ENCODE data around the gene HSPB1.

The HSPB1 gene

DNA sequence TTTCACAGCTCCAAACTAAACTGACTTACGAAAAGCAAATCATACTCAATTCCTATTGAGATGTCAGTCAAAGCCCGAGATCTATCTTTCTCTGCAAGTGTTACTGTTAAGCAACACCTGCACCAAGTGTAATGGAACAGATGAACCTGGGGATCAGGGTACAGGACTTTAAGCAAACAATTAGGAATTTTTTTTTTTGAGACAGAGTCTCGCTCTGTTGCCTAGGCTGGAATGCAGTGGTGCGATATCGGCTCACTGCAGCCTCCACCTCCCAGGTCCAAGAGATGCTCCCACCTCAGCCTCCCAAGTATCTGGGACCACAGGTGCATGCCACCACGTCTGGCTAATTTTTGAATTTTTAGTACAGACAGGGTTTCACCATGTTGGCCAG is 41.5 kb downstream of the HSPB1 start:
- Histone ChIP-seq H3K4me2 (ENCODE audit: low read depth, low read length, poor library complexity, severe bottlenecking) (no peak overlapping the region), H3K79me2 (ENCODE audit: insufficient read depth, low read length) (peaks cover 99% of the 10 kb centered on the region), H3K4me1 (ENCODE audit: insufficient read depth, low read length, poor library complexity, severe bottlenecking) (peaks cover 14% of the 10 kb centered on the region), H3K9ac (ENCODE audit: low read depth, low read length, poor library complexity, severe bottlenecking) (no peak overlapping the region), H3F3A (ENCODE audit: low read depth) (0 out of 2 replicates have a peak, but pooled peaks cover 4% of the 10 kb centered on the region), H3K4me3 (ENCODE audit: low read length, poor library complexity, severe bottlenecking) (no peak overlapping the region), H3K36me3 (ENCODE audit: insufficient read depth, low read length) (peaks cover 85% of the 10 kb centered on the region), H3K9me3 (ENCODE audit: insufficient read depth, low read depth, low read length) (no peaks in the 10 kb centered on the region), H3K27me3 (ENCODE audit: insufficient read depth, low read length, poor library complexity, severe bottlenecking) (no peaks in the 10 kb centered on the region), H2AFZ (ENCODE audit: low read length) (no peak overlapping the region), H4K20me1 (ENCODE audit: insufficient read depth, low read length, poor library complexity, severe bottlenecking) (peaks cover 87% of the 10 kb centered on the region), H3K9me2 (replicated peaks; ENCODE audit: low read depth, low read length) (no peaks in the 10 kb centered on the region)
- TF ChIP-seq, protein P1, sequence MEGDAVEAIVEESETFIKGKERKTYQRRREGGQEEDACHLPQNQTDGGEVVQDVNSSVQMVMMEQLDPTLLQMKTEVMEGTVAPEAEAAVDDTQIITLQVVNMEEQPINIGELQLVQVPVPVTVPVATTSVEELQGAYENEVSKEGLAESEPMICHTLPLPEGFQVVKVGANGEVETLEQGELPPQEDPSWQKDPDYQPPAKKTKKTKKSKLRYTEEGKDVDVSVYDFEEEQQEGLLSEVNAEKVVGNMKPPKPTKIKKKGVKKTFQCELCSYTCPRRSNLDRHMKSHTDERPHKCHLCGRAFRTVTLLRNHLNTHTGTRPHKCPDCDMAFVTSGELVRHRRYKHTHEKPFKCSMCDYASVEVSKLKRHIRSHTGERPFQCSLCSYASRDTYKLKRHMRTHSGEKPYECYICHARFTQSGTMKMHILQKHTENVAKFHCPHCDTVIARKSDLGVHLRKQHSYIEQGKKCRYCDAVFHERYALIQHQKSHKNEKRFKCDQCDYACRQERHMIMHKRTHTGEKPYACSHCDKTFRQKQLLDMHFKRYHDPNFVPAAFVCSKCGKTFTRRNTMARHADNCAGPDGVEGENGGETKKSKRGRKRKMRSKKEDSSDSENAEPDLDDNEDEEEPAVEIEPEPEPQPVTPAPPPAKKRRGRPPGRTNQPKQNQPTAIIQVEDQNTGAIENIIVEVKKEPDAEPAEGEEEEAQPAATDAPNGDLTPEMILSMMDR (conservative IDR thresholded peaks at IDR 0.05; ENCODE audit: low read length) = no peak
- no peak for TF ChIP-seq EZH2phosphoT487 (IDR thresholded peaks at IDR 0.05; ENCODE audit: borderline replicate concordance)

DNA sequence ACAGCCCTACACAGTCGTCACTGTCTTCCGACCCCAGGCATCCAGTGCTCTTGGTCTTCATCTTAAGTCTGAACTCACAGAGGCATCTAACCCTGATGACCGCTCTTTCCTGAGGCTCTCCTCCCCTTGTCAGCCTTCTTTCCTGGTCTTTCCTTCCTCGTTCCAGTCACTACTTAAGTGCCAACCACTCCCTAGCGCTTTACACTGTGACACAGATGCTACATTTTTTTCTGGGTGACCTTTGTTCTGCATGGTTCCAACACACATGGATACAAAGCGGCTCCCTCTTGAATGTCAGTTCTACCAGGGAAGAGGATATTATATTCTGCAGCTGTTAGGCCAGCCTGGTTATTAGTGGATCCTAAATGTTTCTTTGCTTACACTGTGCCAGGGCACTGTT is 43.6 kb downstream of the HSPB1 start:
- H3K4me1 ChIP-seq (ENCODE audit: insufficient read depth, low read length, poor library complexity, severe bottlenecking) = peaks cover 13% of the 10 kb centered on the region
- H3K79me2 ChIP-seq (ENCODE audit: insufficient read depth, low read length) = peaks cover 99% of the 10 kb centered on the region
- H3K27me3 ChIP-seq (ENCODE audit: insufficient read depth, low read length, poor library complexity, severe bottlenecking) = no peaks in the 10 kb centered on the region
- 0 out of 2 replicates have a peak, but pooled peaks cover 4% of the 10 kb centered on the region for H3F3A ChIP-seq (ENCODE audit: low read depth)
- no peak overlapping the region for H3K4me3 ChIP-seq (ENCODE audit: low read length, poor library complexity, severe bottlenecking)
- H3K9me3 ChIP-seq (ENCODE audit: insufficient read depth, low read depth, low read length) = no peaks in the 10 kb centered on the region
- no peaks in the 10 kb centered on the region for H3K9me2 ChIP-seq (replicated peaks; ENCODE audit: low read depth, low read length)
- no peak overlapping the region for H3K9ac ChIP-seq (ENCODE audit: low read depth, low read length, poor library complexity, severe bottlenecking)
- no peak overlapping the region for H2AFZ ChIP-seq (ENCODE audit: low read length)
- H3K36me3 ChIP-seq (ENCODE audit: insufficient read depth, low read length) = peaks cover 88% of the 10 kb centered on the region
- peak overlapping the region; percentile 16 for H3K4me2 ChIP-seq (ENCODE audit: low read depth, low read length, poor library complexity, severe bottlenecking)
- H4K20me1 ChIP-seq (ENCODE audit: insufficient read depth, low read length, poor library complexity, severe bottlenecking) = peaks cover 87% of the 10 kb centered on the region
- TF ChIP-seq EZH2phosphoT487 (IDR thresholded peaks at IDR 0.05; ENCODE audit: borderline replicate concordance) = no peak
- TF ChIP-seq, protein P1 (conservative IDR thresholded peaks at IDR 0.05; ENCODE audit: low read length) = no peak

DNA sequence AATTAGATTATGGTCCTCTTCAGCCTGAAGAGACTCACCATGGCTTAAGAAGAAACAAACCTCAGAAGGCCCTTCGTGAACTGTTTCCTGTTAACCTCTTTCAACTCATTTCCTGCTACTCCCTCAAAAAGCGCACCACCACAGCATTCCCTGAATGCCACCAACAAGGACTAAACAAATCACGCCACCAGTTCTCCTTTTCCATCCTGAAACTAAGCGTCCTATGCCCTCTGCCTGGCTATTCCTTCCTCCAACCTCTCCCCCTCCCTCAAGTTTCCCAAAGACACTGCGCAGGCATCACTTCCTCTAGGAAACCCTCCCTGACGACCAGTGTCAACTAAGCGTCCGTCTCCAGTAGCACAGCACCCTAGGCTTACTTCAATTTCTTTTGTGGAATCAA is 44.3 kb downstream of the HSPB1 start:
- Histone ChIP-seq H3K4me3 (ENCODE audit: low read length, poor library complexity, severe bottlenecking) (no peak overlapping the region), H3K9me3 (ENCODE audit: insufficient read depth, low read depth, low read length) (no peaks in the 10 kb centered on the region), H3K36me3 (ENCODE audit: insufficient read depth, low read length) (peaks cover 84% of the 10 kb centered on the region), H3K9ac (ENCODE audit: low read depth, low read length, poor library complexity, severe bottlenecking) (no peak overlapping the region), H3K27me3 (ENCODE audit: insufficient read depth, low read length, poor library complexity, severe bottlenecking) (no peaks in the 10 kb centered on the region), H2AFZ (ENCODE audit: low read length) (no peak overlapping the region), H3F3A (ENCODE audit: low read depth) (0 out of 2 replicates have a peak, but pooled peaks cover 4% of the 10 kb centered on the region), H3K79me2 (ENCODE audit: insufficient read depth, low read length) (peaks cover 99% of the 10 kb centered on the region), H4K20me1 (ENCODE audit: insufficient read depth, low read length, poor library complexity, severe bottlenecking) (peaks cover 87% of the 10 kb centered on the region), H3K4me1 (ENCODE audit: insufficient read depth, low read length, poor library complexity, severe bottlenecking) (peaks cover 19% of the 10 kb centered on the region), H3K4me2 (ENCODE audit: low read depth, low read length, poor library complexity, severe bottlenecking) (peak overlapping the region; percentile 16), H3K9me2 (replicated peaks; ENCODE audit: low read depth, low read length) (no peaks in the 10 kb centered on the region)
- no peak for TF ChIP-seq EZH2phosphoT487 (IDR thresholded peaks at IDR 0.05; ENCODE audit: borderline replicate concordance)
- TF ChIP-seq, protein P1 (conservative IDR thresholded peaks at IDR 0.05; ENCODE audit: low read length) = no peak

All from Loucy (cell line).